Neural progenitor cell (in vitro differentiated cells): Measurements from ENCODE around the gene PSMD5.

Source experiments
- EZH2 ChIP-seq: fragments of 200-600 bp; sonication (generic); IDR thresholded peaks from 2 replicates; pipeline ENCODE4 v1.6.1; 2017; ENCODE audit warnings: antibody characterized with exemption, mild to moderate bottlenecking, moderate library complexity
- TF ChIP-seq, protein P1 (sequence below): fragments of 200-600 bp; sonication (generic); IDR thresholded peaks from 2 replicates; pipeline ENCODE4 v1.5.1; 2017; ENCODE audit warnings: antibody characterized with exemption, mild to moderate bottlenecking

DNA sequence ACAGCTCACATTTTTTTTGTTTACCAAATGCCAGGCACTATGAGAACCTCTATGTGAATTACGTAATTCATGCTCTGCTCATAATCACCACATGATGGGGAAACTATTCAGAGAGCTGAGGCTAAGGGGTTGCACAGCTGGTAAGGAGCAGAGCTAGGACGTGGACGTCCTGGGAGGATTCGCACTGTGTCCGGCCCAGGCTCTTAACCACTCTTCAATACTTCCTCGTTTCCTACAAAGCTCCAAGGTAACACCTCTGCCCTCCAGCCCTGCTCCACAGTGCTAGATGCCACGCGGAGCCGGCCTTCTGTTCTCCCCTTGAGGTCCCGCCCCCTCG is 25.6 kb upstream of the PSMD5 start:
- TF ChIP-seq, protein P1, sequence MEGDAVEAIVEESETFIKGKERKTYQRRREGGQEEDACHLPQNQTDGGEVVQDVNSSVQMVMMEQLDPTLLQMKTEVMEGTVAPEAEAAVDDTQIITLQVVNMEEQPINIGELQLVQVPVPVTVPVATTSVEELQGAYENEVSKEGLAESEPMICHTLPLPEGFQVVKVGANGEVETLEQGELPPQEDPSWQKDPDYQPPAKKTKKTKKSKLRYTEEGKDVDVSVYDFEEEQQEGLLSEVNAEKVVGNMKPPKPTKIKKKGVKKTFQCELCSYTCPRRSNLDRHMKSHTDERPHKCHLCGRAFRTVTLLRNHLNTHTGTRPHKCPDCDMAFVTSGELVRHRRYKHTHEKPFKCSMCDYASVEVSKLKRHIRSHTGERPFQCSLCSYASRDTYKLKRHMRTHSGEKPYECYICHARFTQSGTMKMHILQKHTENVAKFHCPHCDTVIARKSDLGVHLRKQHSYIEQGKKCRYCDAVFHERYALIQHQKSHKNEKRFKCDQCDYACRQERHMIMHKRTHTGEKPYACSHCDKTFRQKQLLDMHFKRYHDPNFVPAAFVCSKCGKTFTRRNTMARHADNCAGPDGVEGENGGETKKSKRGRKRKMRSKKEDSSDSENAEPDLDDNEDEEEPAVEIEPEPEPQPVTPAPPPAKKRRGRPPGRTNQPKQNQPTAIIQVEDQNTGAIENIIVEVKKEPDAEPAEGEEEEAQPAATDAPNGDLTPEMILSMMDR: no peak
- TF ChIP-seq EZH2: no peak
